IMR-90 (cell line): ENCODE results near the gene PCSK5. TPM values are rescaled to one million over a fixed set of nuclear protein-coding genes. Genes with fewer than 3 reads are reported as not detected.

Experiments used
- ATAC-seq: fragments of 200-7000 bp; cut with Tn5 transposase; 2 replicates; pipeline ENCODE4 v1.9.1; 2020; ENCODE audit warnings: low read depth, mild to moderate bottlenecking, moderate library complexity
- BruUV-seq: library from RNA; stranded (reverse); fragments of 400-500 nt; replicated peaks from 2 replicates; lab custom pipeline; 2021; lab: Mats Ljungman, UMichigan
- CTCF ChIA-PET: fragments of 300-600 bp; formaldehyde crosslinking; extraction: SDS; loops from one replicate; lab custom pipeline; 2021; ENCODE audit warnings: antibody characterized with exemption; lab: Yijun Ruan, JAX
- POLR2A ChIA-PET: fragments of 300-600 bp; sonication (Branson Sonifier 250); formaldehyde crosslinking; loops from one replicate; lab custom pipeline; 2022; ENCODE audit warnings: antibody characterized with exemption; ENCODE audit not compliant: unreplicated experiment; lab: Charles Lee
- DNase-seq: peaks from one replicate; pipeline ENCODE4 v3.0.0; 2013
- H2AFZ ChIP-seq: replicated peaks from 2 replicates; pipeline ENCODE3; 2013; ENCODE audit warnings: low read length, mild to moderate bottlenecking; ENCODE audit not compliant: poor library complexity
- H2AK5ac ChIP-seq: 2 replicates; pipeline ENCODE4 v1.6.1; 2013; ENCODE audit warnings: low read depth, low read length, inconsistent platforms
- H2AK9ac ChIP-seq: replicated peaks from 2 replicates; pipeline ENCODE3; 2013; ENCODE audit warnings: mild to moderate bottlenecking, low read depth, low read length, moderate library complexity; ENCODE audit not compliant: poor library complexity
- H2BK120ac ChIP-seq: 2 replicates; pipeline ENCODE4 v1.6.1; 2013; ENCODE audit warnings: low read depth, low read length, inconsistent platforms
- H2BK15ac ChIP-seq: 3 replicates; pipeline ENCODE4 v1.6.1; 2013; ENCODE audit warnings: low read depth, low read length, inconsistent platforms
- H2BK20ac ChIP-seq: 2 replicates; pipeline ENCODE4 v1.6.1; 2013; ENCODE audit warnings: low read depth, mild to moderate bottlenecking, inconsistent platforms, low read length, moderate library complexity
- H2BK5ac ChIP-seq: 2 replicates; pipeline ENCODE4 v1.6.1; 2013; ENCODE audit warnings: mild to moderate bottlenecking, low read depth, low read length, inconsistent platforms; ENCODE audit not compliant: poor library complexity, severe bottlenecking
- H3K14ac ChIP-seq: replicated peaks from 2 replicates; pipeline ENCODE4 v1.6.1; 2013; ENCODE audit warnings: low read depth, low read length, inconsistent platforms
- H3K18ac ChIP-seq: 2 replicates; pipeline ENCODE4 v1.6.1; 2013; ENCODE audit warnings: low read depth, low read length, control low read depth
- H3K23ac ChIP-seq: 2 replicates; pipeline ENCODE4 v1.6.1; 2013; ENCODE audit warnings: low read depth, low read length, inconsistent platforms
- H3K27ac ChIP-seq: 2 replicates; pipeline ENCODE4 v1.5.1; 2013; ENCODE audit warnings: mild to moderate bottlenecking, control low read depth, low read length; ENCODE audit not compliant: insufficient read depth
- H3K27me3 ChIP-seq: 2 replicates; pipeline ENCODE4 v1.6.1; 2013; ENCODE audit warnings: low read length; ENCODE audit not compliant: control insufficient read depth, insufficient read depth
- H3K36me3 ChIP-seq: 2 replicates; pipeline ENCODE4 v1.6.1; 2013; ENCODE audit warnings: low read length, mixed read lengths; ENCODE audit not compliant: control insufficient read depth, insufficient read depth
- H3K4ac ChIP-seq: 2 replicates; pipeline ENCODE4 v1.6.1; 2013; ENCODE audit warnings: low read depth, low read length, inconsistent platforms
- H3K4me1 ChIP-seq: 2 replicates; pipeline ENCODE4 v1.6.1; 2013; ENCODE audit warnings: low read length, mixed read lengths; ENCODE audit not compliant: control insufficient read depth, insufficient read depth
- H3K4me2 ChIP-seq: 2 replicates; pipeline ENCODE4 v1.6.1; 2013; ENCODE audit warnings: low read depth, mild to moderate bottlenecking, control low read depth, low read length, moderate library complexity
- H3K4me3 ChIP-seq: 2 replicates; pipeline ENCODE4 v1.5.1; 2013; ENCODE audit warnings: low read depth, mild to moderate bottlenecking, control low read depth, low read length, moderate library complexity; ENCODE audit not compliant: insufficient read depth
- H3K56ac ChIP-seq: 2 replicates; pipeline ENCODE4 v1.6.1; 2013; ENCODE audit warnings: low read length, inconsistent platforms; ENCODE audit not compliant: insufficient read depth; ENCODE audit errors: extremely low read depth
- H3K79me1 ChIP-seq, 2 experiments: 2 replicates each; pipeline ENCODE4 v1.6.1; 2013; ENCODE audit warnings: low read length in 2 of 2, inconsistent platforms in 1 of 2, low read depth in 1 of 2
- H3K9ac ChIP-seq: 2 replicates; pipeline ENCODE4 v1.6.1; 2013; ENCODE audit warnings: low read depth, low read length, control low read depth
- H3K9me1 ChIP-seq: 2 replicates; pipeline ENCODE4 v1.6.1; 2013; ENCODE audit warnings: low read length, inconsistent platforms; ENCODE audit not compliant: insufficient read depth
- H3K9me3 ChIP-seq: 2 replicates; pipeline ENCODE4 v1.6.1; 2013; ENCODE audit warnings: low read length; ENCODE audit not compliant: control insufficient read depth, insufficient read depth
- H4K20me1 ChIP-seq: 2 replicates; pipeline ENCODE4 v1.6.1; 2013; ENCODE audit warnings: low read length, inconsistent platforms; ENCODE audit not compliant: insufficient read depth
- H4K5ac ChIP-seq: 2 replicates; pipeline ENCODE4 v1.6.1; 2013; ENCODE audit warnings: mild to moderate bottlenecking, low read depth, low read length, control low read depth
- H4K8ac ChIP-seq, 2 experiments: 2 replicates each; pipeline ENCODE4 v1.6.1; 2013; ENCODE audit warnings: low read depth in 2 of 2, low read length in 2 of 2, control low read depth in 1 of 2, inconsistent platforms in 1 of 2
- H4K91ac ChIP-seq: 2 replicates; pipeline ENCODE4 v1.6.1; 2013; ENCODE audit warnings: low read depth, low read length, inconsistent platforms; ENCODE audit not compliant: insufficient read depth
- CEBPB ChIP-seq: IDR thresholded peaks from 2 replicates; pipeline ENCODE4 v1.6.1; 2012; ENCODE audit warnings: low read depth, low read length, improper control_type of control experiment
- MAZ ChIP-seq: IDR thresholded peaks from 2 replicates; pipeline ENCODE4 v1.6.1; 2012; ENCODE audit warnings: low read depth, mild to moderate bottlenecking, low read length, improper control_type of control experiment, moderate library complexity, borderline replicate concordance
- WGBS, 2 experiments: methylation state at CpG; one replicate each; pipeline versions ENCODE4 v1.1.5 to v1.1.7; 2013; ENCODE audit warnings: missing lambda C conversion rate in 2 of 2; ENCODE audit not compliant: insufficient read length in 1 of 2; ENCODE audit errors: extremely low coverage in 2 of 2; 5-methylcytosine and 5-hydroxymethylcytosine counted together
- dilution Hi-C: fragments of 300-500 bp; cut with HindIII; formaldehyde crosslinking; loops from one replicate; pipeline ENCODE4 v1.14.3; 2018; ENCODE audit warnings: low sequenced_read_pairs; ENCODE audit not compliant: unreplicated experiment
- in situ Hi-C: fragments of 300-500 bp; cut with MboI; formaldehyde crosslinking; loops from 3 replicates; pipeline ENCODE4 v1.14.3; 2019; ENCODE audit warnings: low sequenced_read_pairs, inconsistent platforms, mixed read lengths
- intact Hi-C: fragments of 100-400 bp; cut with micrococcal nuclease; formaldehyde crosslinking; loops from 2 replicates; pipeline ENCODE4 v1.10.0; 2022
- polyA plus RNA-seq, 3 experiments: library from polyadenylated mRNA; depleted of rRNA; stranded (reverse); fragments of >200 nt; gene quantifications; 2 replicates each; pipeline ENCODE4 v1.2.3, GENCODE V29; 2012; ENCODE audit warnings: low replicate concordance in 1 of 3
- total RNA-seq: library from RNA; depleted of rRNA; stranded (reverse); fragments of >200 nt; gene quantifications from 2 replicates; pipeline ENCODE4 v1.2.3, GENCODE V29; 2012

PCSK5 gene
- total and polyA plus RNA-seq, 2 of the 4 experiments (the other 2 are of a cell fraction) = 1.5 to 3.0 TPM

DNA sequence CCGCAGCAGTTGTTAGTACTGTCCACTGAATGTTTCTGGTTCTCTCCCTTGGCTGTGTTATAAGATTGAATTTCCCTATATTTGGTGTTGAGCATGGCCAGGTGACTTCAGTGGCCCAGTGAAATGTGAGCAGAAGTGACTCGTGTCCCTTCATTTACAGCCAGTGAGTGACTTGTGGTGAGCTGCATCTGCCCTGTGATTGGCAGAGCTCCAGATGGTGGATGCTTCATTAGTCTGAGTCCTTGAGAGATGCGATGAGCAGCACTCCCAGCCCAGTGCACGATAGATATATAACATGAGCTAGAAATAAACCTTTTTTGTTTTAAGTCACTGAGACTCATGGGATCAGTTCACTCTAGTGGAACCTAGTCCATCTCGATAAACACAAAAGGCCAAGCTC is 19.3 kb downstream of the PCSK5 start:
- Histone ChIP-seq H3K9me1 (no peaks in the 10 kb centered on the region), H3K4me1 (no peaks in the 10 kb centered on the region), H3K56ac (no peak overlapping the region), H4K20me1 (no peaks in the 10 kb centered on the region), H3K4me2 (no peak overlapping the region), H3K14ac (no peak overlapping the region), H3K4ac (no peak overlapping the region), H2BK5ac (no peak overlapping the region), H3K79me1 (no peaks in the 10 kb centered on the region; a peak in 1 of 4 replicates), H2BK120ac (no peak overlapping the region), H4K91ac (no peak overlapping the region), H3K18ac (no peak overlapping the region), H3K27ac (no peak overlapping the region), H3K27me3 (no peaks in the 10 kb centered on the region), H2BK20ac (no peak overlapping the region), H4K8ac (no peak overlapping the region), H3K9ac (no peak overlapping the region), H3K4me3 (no peak overlapping the region), H2AK5ac (no peak overlapping the region), H2BK15ac (no peak overlapping the region), H2AK9ac (no peak overlapping the region), H2AFZ (no peak overlapping the region), H4K5ac (no peak overlapping the region), H3K23ac (no peak overlapping the region), H3K9me3 (no peaks in the 10 kb centered on the region), H3K36me3 (no peaks in the 10 kb centered on the region)
- CTCF ChIA-PET = interaction anchor here (0.6 to 1.4 kb wide), 2 partner anchors 388 to 519 kb away, joined by 4 read pairs; no protein-coding TSS in a partner anchor
- dilution Hi-C loops = no loop called here
- no TSS peak for BruUV-seq
- intact Hi-C loops = no loop called here
- ATAC-seq = no peak
- in situ Hi-C loops = no loop called here
- 57% methylated on average over 1 of the region's 5 CpGs; no CpG with 5 or more reads in 1 of the 2 experiments for WGBS, 2 experiments
- TF ChIP-seq CEBPB = no peak
- TF ChIP-seq MAZ = no peak
- DNase-seq = no peak
- POLR2A ChIA-PET = no interaction called here
